CD4-positive, alpha-beta memory T cell (primary cell): Measurements from ENCODE around the gene MCF2L2. TPM values are rescaled to one million over a fixed set of nuclear protein-coding genes. Genes with fewer than 3 reads are reported as not detected.

ENCODE experiments used
- CTCF ChIA-PET: fragments of 350-600 bp; sonication (Branson Sonifier 250); formaldehyde crosslinking; loops from one replicate; lab custom pipeline; 2021; ENCODE audit warnings: inconsistent platforms; ENCODE audit not compliant: partially characterized antibody; lab: Charles Lee
- POLR2A ChIA-PET: fragments of 350-600 bp; sonication (Branson Sonifier 250); formaldehyde crosslinking; loops from one replicate; lab custom pipeline; 2021; ENCODE audit not compliant: partially characterized antibody; lab: Charles Lee
- DNase-seq, 5 donors: peaks; one replicate each; pipeline versions ENCODE4 v3.0.0 to v3.0.0-alpha.2; 2020 to 2022; ENCODE audit warnings: mixed read lengths in 1 of 5
- H3K27ac ChIP-seq: one replicate; pipeline ENCODE4 v1.7.0; 2013; ENCODE audit warnings: low read depth, low read length
- H3K27me3 ChIP-seq: 2 replicates; pipeline ENCODE4 v1.7.0; 2013; ENCODE audit warnings: mild to moderate bottlenecking, low read length, moderate library complexity; ENCODE audit not compliant: insufficient read depth
- H3K36me3 ChIP-seq: 2 replicates; pipeline ENCODE4 v1.7.0; 2013; ENCODE audit warnings: mild to moderate bottlenecking, low read length, moderate library complexity; ENCODE audit not compliant: insufficient read depth
- H3K4me1 ChIP-seq: 2 replicates; pipeline ENCODE4 v1.7.0; 2013; ENCODE audit warnings: mild to moderate bottlenecking, low read length, moderate library complexity; ENCODE audit not compliant: insufficient read depth
- H3K4me3 ChIP-seq, 2 donors: one replicate each; pipeline ENCODE4 v1.7.0; 2013; ENCODE audit warnings: low read length in 2 of 2, mild to moderate bottlenecking in 1 of 2
- H3K9me3 ChIP-seq, 2 donors: one replicate each; pipeline ENCODE4 v1.7.0; 2013; ENCODE audit warnings: low read length in 2 of 2, control low read depth in 1 of 2; ENCODE audit not compliant: control insufficient read depth in 1 of 2
- H3K27ac Mint-ChIP-seq, 7 donors: one replicate each; pipeline ENCODE4 v1.8.0; 2020 to 2021; ENCODE audit warnings: mixed read lengths in 7 of 7, mild to moderate bottlenecking in 6 of 7, inconsistent platforms in 3 of 7, moderate library complexity in 3 of 7
- H3K27me3 Mint-ChIP-seq, 2 donors: one replicate each; pipeline ENCODE4 v1.8.0; 2020 to 2021; ENCODE audit warnings: mixed read lengths in 2 of 2
- H3K36me3 Mint-ChIP-seq, 2 donors: one replicate each; pipeline ENCODE4 v1.8.0; 2020 to 2021; ENCODE audit warnings: mixed read lengths in 2 of 2, inconsistent platforms in 1 of 2, mild to moderate bottlenecking in 1 of 2
- H3K4me1 Mint-ChIP-seq, 4 donors: one replicate each; pipeline ENCODE4 v1.8.0; 2020 to 2021; ENCODE audit warnings: mixed read lengths in 4 of 4, mild to moderate bottlenecking in 1 of 4
- H3K4me3 Mint-ChIP-seq, 8 donors: one replicate each; pipeline ENCODE4 v1.8.0; 2020 to 2021; ENCODE audit warnings: mixed read lengths in 8 of 8, mild to moderate bottlenecking in 7 of 8, moderate library complexity in 6 of 8, inconsistent platforms in 3 of 8
- H3K9me3 Mint-ChIP-seq, 8 donors: one replicate each; pipeline ENCODE4 v1.8.0; 2020 to 2021; ENCODE audit warnings: mixed read lengths in 8 of 8, mild to moderate bottlenecking in 5 of 8, inconsistent platforms in 3 of 8, moderate library complexity in 1 of 8
- intact Hi-C: fragments of 100-400 bp; cut with micrococcal nuclease; formaldehyde crosslinking; loops from one replicate; pipeline ENCODE4 v1.15.1; 2023
- polyA plus RNA-seq, 2 donors: library from polyadenylated mRNA; unstranded; fragments of 300-500 nt; fragmentation: Illumina TruSeq; gene quantifications; one replicate each; pipeline ENCODE4 v1.2.3, GENCODE V29; 2021
- total RNA-seq, 2 experiments: library from RNA; stranded (reverse); gene quantifications; one replicate each; pipeline ENCODE4 v1.2.3, GENCODE V29; 2021

The MCF2L2 gene
- total and polyA plus RNA-seq, 4 experiments from 2014 or later: 0.37 to 7.3 (median 5.1) TPM

DNA sequence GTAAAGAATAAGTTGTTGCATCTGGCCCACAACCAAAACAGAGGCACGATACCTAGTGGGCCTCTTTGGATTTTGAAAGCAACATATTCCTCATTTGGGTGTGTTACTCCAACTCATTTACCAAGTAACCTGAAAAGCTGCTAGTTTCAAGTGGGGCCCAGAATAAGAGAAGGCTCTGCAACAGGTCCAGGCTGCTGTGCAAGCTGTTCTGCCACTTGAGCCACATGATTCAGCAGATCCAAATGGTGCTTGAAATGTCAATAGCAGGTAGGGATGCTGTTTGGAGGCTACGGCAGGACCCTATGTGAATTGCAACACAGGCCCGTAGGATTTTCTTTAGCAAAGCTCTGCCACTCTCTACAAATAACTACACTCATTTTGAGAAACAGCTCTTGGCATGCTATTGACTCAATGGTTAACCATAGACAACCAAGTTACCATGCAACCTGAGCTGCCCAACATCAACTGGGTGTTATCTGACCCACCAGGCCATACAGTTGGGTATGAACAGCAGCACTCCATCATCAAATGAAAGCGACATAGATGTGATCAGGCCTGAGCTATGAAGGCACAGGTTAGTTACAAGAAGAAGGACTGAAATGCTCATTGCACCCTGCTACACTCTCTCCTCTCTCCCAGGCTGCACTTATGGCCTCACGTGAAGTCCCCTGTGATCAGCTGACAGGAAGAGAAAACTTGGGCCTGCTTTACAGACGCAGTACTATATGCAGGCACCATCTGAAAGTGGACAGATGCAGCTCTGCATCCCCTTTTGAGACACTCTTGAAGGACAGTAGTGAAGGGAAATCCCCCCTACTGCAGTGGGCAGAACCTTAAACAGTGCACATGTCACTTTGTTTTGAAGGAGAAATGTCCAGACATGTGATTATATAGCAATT, 9.5 kb upstream of the MCF2L2 start:
- Histone ChIP-seq H3K36me3 (no peaks in the 10 kb centered on the region), H3K4me1 (peaks cover 20% of the 10 kb centered on the region), H3K4me3 (no peak overlapping the region), H3K27me3 (no peaks in the 10 kb centered on the region), H3K27ac (no peak overlapping the region), H3K9me3 (no peaks in the 10 kb centered on the region)
- CTCF ChIA-PET: no interaction called here
- no peak for DNase-seq
- Mint-ChIP-seq H3K4me1 (peaks cover 6 to 26% (median 10%) of the 10 kb centered on the region in 4 donors), H3K36me3 (no peaks in the 10 kb centered on the region), H3K27ac (peak overlapping the region in 1 of 7 donors; percentile 47), H3K27me3 (no peaks in the 10 kb centered on the region), H3K9me3 (peaks cover 0 to 8% (median 4%) of the 10 kb centered on the region in 8 donors), H3K4me3 (no peak overlapping the region)
- intact Hi-C loops: no loop called here
- POLR2A ChIA-PET: interaction anchor here (1.7 to 2.7 kb wide), 2 partner anchors 9 to 10 kb away, joined by 5 to 16 read pairs; partner anchors contain the start of gene MCF2L2

DNA sequence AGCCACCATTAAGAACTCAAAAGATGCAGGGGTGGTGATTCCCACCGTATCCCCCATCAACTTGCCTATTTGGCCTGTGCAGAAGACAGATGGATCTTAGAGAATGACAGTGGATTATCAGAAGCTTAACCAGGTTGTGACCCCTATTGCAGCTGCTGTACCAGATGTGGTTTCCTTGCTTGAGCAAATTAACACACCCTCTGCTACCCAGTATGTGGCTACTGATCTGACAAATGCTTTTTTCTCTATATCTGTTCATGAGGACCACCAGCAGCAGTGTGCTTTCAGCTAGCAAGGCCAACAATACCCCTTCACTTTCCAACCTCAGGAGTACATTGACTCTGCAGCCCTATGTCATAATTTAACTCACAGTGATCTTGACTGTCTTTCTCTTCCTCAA, 8.6 kb upstream of the MCF2L2 start:
- no peak for DNase-seq
- peaks cover 0 to 3% (median 0%) of the 10 kb centered on the region in 8 donors for H3K9me3 Mint-ChIP-seq
- ChIA-PET POLR2A (interaction anchor here (1.7 to 2.7 kb wide), 2 partner anchors 9 to 11 kb away, joined by 5 to 16 read pairs; partner anchors contain the start of gene MCF2L2), CTCF (no interaction called here)
- Histone ChIP-seq H3K27me3 (no peaks in the 10 kb centered on the region), H3K4me3 (no peak overlapping the region), H3K4me1 (peaks cover 20% of the 10 kb centered on the region), H3K27ac (no peak overlapping the region), H3K9me3 (no peaks in the 10 kb centered on the region), H3K36me3 (no peaks in the 10 kb centered on the region)
- no peaks in the 10 kb centered on the region for H3K36me3 Mint-ChIP-seq
- H3K4me1 Mint-ChIP-seq: peaks cover 6 to 26% (median 10%) of the 10 kb centered on the region in 4 donors
- H3K27me3 Mint-ChIP-seq: no peaks in the 10 kb centered on the region
- intact Hi-C loops: no loop called here
- peak overlapping the region in 1 of 8 donors; percentile 33 for H3K4me3 Mint-ChIP-seq
- no peak overlapping the region for H3K27ac Mint-ChIP-seq

DNA sequence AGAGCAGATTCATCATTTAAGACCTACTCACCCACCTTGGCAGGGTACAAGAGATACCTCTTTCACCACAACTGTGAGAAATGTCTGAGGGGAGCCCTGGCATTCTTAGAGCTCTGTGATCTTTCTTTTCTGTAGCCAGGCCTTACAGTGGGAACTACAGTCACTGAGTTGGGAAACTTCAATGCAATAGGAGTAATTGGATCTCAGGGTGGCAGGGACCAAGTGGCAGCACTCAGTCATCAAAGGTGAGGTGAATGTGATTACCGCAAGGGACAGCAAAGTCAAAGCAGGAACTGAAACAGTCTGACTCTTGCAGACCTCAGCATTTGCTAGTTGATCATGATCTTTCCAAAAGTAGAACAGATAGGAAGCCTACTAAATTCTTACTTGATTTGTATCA, 7.2 kb upstream of the MCF2L2 start:
- Histone ChIP-seq H3K27me3 (no peaks in the 10 kb centered on the region), H3K36me3 (no peaks in the 10 kb centered on the region), H3K27ac (no peak overlapping the region), H3K9me3 (no peaks in the 10 kb centered on the region), H3K4me3 (no peak overlapping the region), H3K4me1 (peaks cover 20% of the 10 kb centered on the region)
- peak overlapping the region in 5 of 7 donors; percentile 0 to 37 (median 11) for H3K27ac Mint-ChIP-seq
- CTCF ChIA-PET: no interaction called here
- POLR2A ChIA-PET: no interaction called here
- peak in 1 of 5 donors; percentile 7 for DNase-seq
- H3K4me1 Mint-ChIP-seq: peaks cover 6 to 28% (median 10%) of the 10 kb centered on the region in 4 donors
- H3K36me3 Mint-ChIP-seq: no peaks in the 10 kb centered on the region
- no peaks in the 10 kb centered on the region for H3K27me3 Mint-ChIP-seq
- no peak overlapping the region for H3K4me3 Mint-ChIP-seq
- peaks cover 0 to 3% (median 0%) of the 10 kb centered on the region in 8 donors for H3K9me3 Mint-ChIP-seq
- intact Hi-C loops: no loop called here

DNA sequence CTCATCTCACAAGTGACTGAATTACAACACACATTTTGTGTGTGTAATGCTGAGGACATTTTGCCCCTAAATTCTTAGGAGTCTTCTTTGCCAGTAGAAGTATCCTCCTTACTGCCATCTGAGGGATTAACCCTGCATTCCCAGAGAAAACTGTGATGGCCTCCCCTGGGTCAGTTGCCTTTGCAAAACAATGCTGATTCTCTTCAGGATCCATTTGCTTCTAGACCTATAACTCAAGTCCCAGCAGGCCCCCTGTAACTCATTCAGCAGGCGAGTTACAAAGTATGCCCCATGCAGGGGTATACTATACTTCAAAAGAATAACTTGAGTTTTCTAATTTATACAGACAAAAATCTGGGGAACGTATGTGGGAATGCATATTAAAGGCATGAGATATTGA, 6.6 kb upstream of the MCF2L2 start:
- ChIA-PET POLR2A (no interaction called here), CTCF (no interaction called here)
- DNase-seq: no peak
- H3K9me3 ChIP-seq: no peaks in the 10 kb centered on the region
- H3K4me3 ChIP-seq: no peak overlapping the region
- intact Hi-C loops: no loop called here
- H3K36me3 Mint-ChIP-seq: no peaks in the 10 kb centered on the region
- no peaks in the 10 kb centered on the region for H3K9me3 Mint-ChIP-seq
- no peak overlapping the region for H3K27ac ChIP-seq
- H3K27me3 Mint-ChIP-seq: peaks cover 0 to 3% of the 10 kb centered on the region in 2 donors
- peaks cover 20% of the 10 kb centered on the region for H3K4me1 ChIP-seq
- no peaks in the 10 kb centered on the region for H3K27me3 ChIP-seq
- H3K4me1 Mint-ChIP-seq: peaks cover 10 to 33% (median 14%) of the 10 kb centered on the region in 4 donors
- no peak overlapping the region for H3K4me3 Mint-ChIP-seq
- H3K27ac Mint-ChIP-seq: peak overlapping the region in 1 of 7 donors; percentile 15
- H3K36me3 ChIP-seq: no peaks in the 10 kb centered on the region

DNA sequence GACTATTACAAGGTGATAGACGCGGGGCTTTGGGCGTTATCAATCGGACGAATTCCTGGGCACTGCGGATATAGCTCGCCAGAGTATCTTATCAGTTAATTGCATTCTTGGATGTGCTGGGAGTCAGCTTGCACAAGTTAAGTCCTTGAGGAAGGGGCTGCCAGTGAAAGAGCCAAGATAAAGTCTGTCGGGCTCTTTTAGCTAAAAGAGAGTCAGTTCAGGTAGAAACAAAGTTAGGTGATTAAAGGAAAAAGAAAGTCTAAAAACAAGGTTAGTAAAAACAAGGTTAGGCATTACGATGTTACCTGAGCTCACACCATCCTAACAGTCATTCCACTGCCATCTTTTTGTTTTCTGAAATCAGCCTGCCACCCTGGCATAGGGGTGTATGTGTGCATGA, 6.1 kb upstream of the MCF2L2 start:
- Histone ChIP-seq H3K27ac (no peak overlapping the region), H3K9me3 (no peaks in the 10 kb centered on the region), H3K27me3 (no peaks in the 10 kb centered on the region), H3K36me3 (no peaks in the 10 kb centered on the region), H3K4me3 (no peak overlapping the region), H3K4me1 (peaks cover 20% of the 10 kb centered on the region)
- ChIA-PET CTCF (no interaction called here), POLR2A (no interaction called here)
- Mint-ChIP-seq H3K27ac (peak overlapping the region in 1 of 7 donors; percentile 15), H3K4me1 (peaks cover 8 to 31% (median 13%) of the 10 kb centered on the region in 4 donors), H3K36me3 (no peaks in the 10 kb centered on the region), H3K9me3 (no peaks in the 10 kb centered on the region), H3K4me3 (no peak overlapping the region), H3K27me3 (peaks cover 0 to 3% of the 10 kb centered on the region in 2 donors)
- DNase-seq: no peak
- intact Hi-C loops: no loop called here

DNA sequence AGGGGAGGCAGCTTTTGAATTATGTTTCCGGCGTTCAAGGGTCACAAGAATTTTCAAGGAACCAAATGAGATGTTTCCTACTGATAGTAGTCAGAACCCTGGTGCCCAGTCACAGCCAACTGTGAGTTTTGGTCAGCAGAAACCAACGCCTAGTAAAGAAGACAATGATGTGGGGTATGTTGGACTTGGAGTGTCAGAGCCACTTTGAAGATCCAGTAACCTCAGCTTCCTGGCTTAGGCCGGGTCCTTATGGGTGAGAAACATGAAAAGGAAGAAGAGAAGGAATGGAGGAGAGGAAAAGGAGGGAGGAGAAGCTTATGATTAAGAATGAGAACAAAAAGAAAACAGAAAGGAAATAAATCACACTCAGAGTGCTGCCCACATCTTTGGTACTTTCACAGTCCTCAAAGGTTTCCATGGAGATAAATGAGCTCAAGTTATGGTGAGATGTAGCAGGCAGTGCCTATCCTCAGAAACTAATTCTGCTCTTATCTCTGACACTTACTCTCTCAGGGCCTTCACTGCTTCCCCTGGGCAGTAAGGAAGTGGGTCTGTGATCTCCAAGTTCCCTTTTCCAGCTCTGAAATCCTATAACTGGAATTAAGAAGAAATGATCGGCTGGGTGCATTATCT, 2.0 kb upstream of the MCF2L2 start:
- Mint-ChIP-seq H3K27ac (peak overlapping the region in 6 of 7 donors; percentile 22 to 60 (median 48)), H3K4me3 (peak overlapping the region in 4 of 8 donors; percentile 17 to 76 (median 60)), H3K4me1 (peaks cover 17 to 34% (median 25%) of the 10 kb centered on the region in 4 donors), H3K36me3 (peaks cover 0 to 2% of the 10 kb centered on the region in 2 donors), H3K27me3 (peaks cover 0 to 6% of the 10 kb centered on the region in 2 donors), H3K9me3 (no peaks in the 10 kb centered on the region)
- intact Hi-C loops: no loop called here
- no peaks in the 10 kb centered on the region for H3K27me3 ChIP-seq
- DNase-seq: peak in 4 of 5 donors; percentile 14 to 43 (median 14)
- no peak overlapping the region for H3K4me3 ChIP-seq
- ChIA-PET POLR2A (interaction anchor here (1.5 kb wide), 1 partner anchor 17 kb away, joined by 4 read pairs; no protein-coding TSS in a partner anchor), CTCF (interaction anchor here (0.6 kb wide), 1 partner anchor 390 kb away, joined by 4 read pairs; no protein-coding TSS in a partner anchor)
- no peaks in the 10 kb centered on the region for H3K36me3 ChIP-seq
- no peaks in the 10 kb centered on the region for H3K9me3 ChIP-seq
- H3K4me1 ChIP-seq: peaks cover 23% of the 10 kb centered on the region
- H3K27ac ChIP-seq: no peak overlapping the region
